Caco-2 (cell line): ENCODE data around the gene CFAP46. TPM values are rescaled to one million over a fixed set of nuclear protein-coding genes. Genes with fewer than 3 reads are reported as not detected.

Experiments
- BruUV-seq: library from RNA; stranded (reverse); fragments of 400-500 nt; replicated peaks from 2 replicates; lab custom pipeline; 2021; lab: Mats Ljungman, UMichigan
- CTCF ChIA-PET: fragments of 300-600 bp; sonication (Branson Sonifier 250); formaldehyde crosslinking; loops from one replicate; lab custom pipeline; 2022; ENCODE audit warnings: antibody characterized with exemption; lab: Charles Lee
- POLR2A ChIA-PET: fragments of 300-600 bp; sonication (Branson Sonifier 250); formaldehyde crosslinking; loops from one replicate; lab custom pipeline; 2022; ENCODE audit warnings: antibody characterized with exemption; lab: Charles Lee
- DNase-seq, 2 experiments: peaks; one replicate each; pipeline versions ENCODE4 v3.0.0 to v3.0.0-alpha.2; 2020 to 2022
- H3K27me3 ChIP-seq: replicated peaks from 2 replicates; pipeline ENCODE4 v1.6.0; 2011; ENCODE audit warnings: low read length; ENCODE audit not compliant: control insufficient read depth, insufficient read depth
- H3K36me3 ChIP-seq: 2 replicates; pipeline ENCODE4 v1.5.1; 2011; ENCODE audit warnings: low read length; ENCODE audit not compliant: control insufficient read depth, insufficient read depth
- H3K4me1 ChIP-seq: fragments of 250-450 bp; sonication (Bioruptor Pico); 2 replicates; pipeline ENCODE4 v1.5.1; 2020; ENCODE audit warnings: mild to moderate bottlenecking
- H3K4me3 ChIP-seq: 2 replicates; pipeline ENCODE4 v1.5.1; 2011; ENCODE audit warnings: low read depth, mild to moderate bottlenecking, control low read depth, low read length
- H3K9me3 ChIP-seq: fragments of 250-450 bp; sonication (Bioruptor Pico); 2 replicates; pipeline ENCODE4 v1.5.1; 2020; ENCODE audit warnings: mild to moderate bottlenecking, moderate library complexity
- H3K27ac Mint-ChIP-seq: one replicate; pipeline ENCODE4 v1.8.0; 2022; ENCODE audit warnings: mixed read lengths; ENCODE audit not compliant: unreplicated experiment
- H3K27me3 Mint-ChIP-seq: one replicate; pipeline ENCODE4 v1.8.0; 2022; ENCODE audit warnings: mixed read lengths; ENCODE audit not compliant: insufficient read depth, unreplicated experiment
- H3K36me3 Mint-ChIP-seq: one replicate; pipeline ENCODE4 v1.8.0; 2022; ENCODE audit warnings: mild to moderate bottlenecking, mixed read lengths; ENCODE audit not compliant: insufficient read depth, unreplicated experiment
- H3K4me1 Mint-ChIP-seq: one replicate; pipeline ENCODE4 v1.8.0; 2022; ENCODE audit warnings: low read depth, mixed read lengths; ENCODE audit not compliant: unreplicated experiment
- H3K4me3 Mint-ChIP-seq: one replicate; pipeline ENCODE4 v1.8.0; 2022; ENCODE audit warnings: mild to moderate bottlenecking, moderate library complexity, mixed read lengths; ENCODE audit not compliant: unreplicated experiment
- H3K9me3 Mint-ChIP-seq: one replicate; pipeline ENCODE4 v1.8.0; 2022; ENCODE audit warnings: mixed read lengths; ENCODE audit not compliant: unreplicated experiment
- CTCF ChIP-seq, 2 experiments: fragments of 200-600 bp in 1 of 2; IDR thresholded peaks; 1 replicate in 1 of 2; 2 replicates in 1 of 2; pipeline versions ENCODE4 v1.5.1 to v1.8.0; 2011 to 2022; ENCODE audit warnings: antibody characterized with exemption in 1 of 2, control low read depth in 1 of 2, inconsistent platforms in 1 of 2, low read depth in 1 of 2, low read length in 1 of 2, mild to moderate bottlenecking in 1 of 2, moderate library complexity in 1 of 2; ENCODE audit not compliant: insufficient read depth in 1 of 2, severe bottlenecking in 1 of 2, unreplicated experiment in 1 of 2
- intact Hi-C: fragments of 100-400 bp; cut with micrococcal nuclease; formaldehyde crosslinking; loops from one replicate; pipeline ENCODE4 v1.10.0; 2022; ENCODE audit not compliant: unreplicated experiment
- total RNA-seq: library from RNA; stranded (reverse); gene quantifications from 2 replicates; pipeline ENCODE4 v1.2.3, GENCODE V29; 2022

CFAP46 gene
- total RNA-seq, 1 experiment from 2014 or later: not detected

DNA sequence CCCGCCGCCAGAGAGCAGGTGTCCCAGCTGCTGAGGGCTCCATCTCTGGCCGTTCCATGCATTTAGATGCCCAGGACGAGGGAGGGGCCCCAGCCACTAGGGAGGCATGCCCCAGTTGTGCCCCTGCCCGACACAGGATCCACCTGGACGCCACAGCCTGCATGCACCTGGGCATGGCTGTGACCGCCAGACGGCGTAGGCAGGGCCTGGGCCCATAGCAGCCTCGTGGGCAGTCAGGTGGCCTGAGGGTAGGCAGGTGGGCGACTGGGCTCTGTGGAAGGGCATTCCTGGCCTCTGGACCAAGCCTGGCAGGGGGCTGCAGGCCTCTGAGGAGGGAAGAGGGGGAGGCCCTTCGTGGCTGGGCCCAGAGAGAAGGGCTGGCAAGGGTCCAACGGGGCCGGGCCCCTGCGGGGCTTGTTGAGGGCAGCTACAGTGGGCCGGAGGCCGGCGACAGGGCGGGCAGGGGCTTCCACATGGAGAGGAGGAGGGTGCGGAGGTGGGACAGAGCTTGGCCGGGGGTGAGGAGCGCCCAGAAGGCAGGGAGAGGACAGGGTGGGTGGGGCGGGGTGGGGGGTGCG, 80.4 kb downstream of the CFAP46 start:
- no TSS peak for BruUV-seq
- intact Hi-C loops: no loop called here
- CTCF ChIA-PET: no interaction called here

GRCh38 chr10:132861116-132861691, 81.2 kb downstream of the CFAP46 start:
- DNase-seq: peak in 1 of 2 experiments; percentile 23
- POLR2A ChIA-PET: no interaction called here

More for the DNA sequence above, 80.4 kb downstream of the CFAP46 start:
- POLR2A ChIA-PET: no interaction called here
- no peaks in the 10 kb centered on the region for H3K4me1 Mint-ChIP-seq
- H3K9me3 ChIP-seq: no peaks in the 10 kb centered on the region
- no peak overlapping the region for H3K4me3 ChIP-seq
- H3K9me3 Mint-ChIP-seq: no peaks in the 10 kb centered on the region
- peak in 1 of 2 experiments; percentile 23 for DNase-seq
- H3K36me3 Mint-ChIP-seq: no peaks in the 10 kb centered on the region
- H3K36me3 ChIP-seq: no peaks in the 10 kb centered on the region
- no peaks in the 10 kb centered on the region for H3K27me3 ChIP-seq
- no peak overlapping the region for H3K27ac Mint-ChIP-seq
- no peaks in the 10 kb centered on the region; the same call in 1 of the 2 replicates for H3K4me1 ChIP-seq
- no peak for TF ChIP-seq CTCF (IDR thresholded peaks at IDR 0.05; ENCODE audit: insufficient read depth in 1 of 2, low read depth in 1 of 2, low read length in 1 of 2, severe bottlenecking in 1 of 2, unreplicated experiment in 1 of 2)
- H3K27me3 Mint-ChIP-seq: peaks cover 7% of the 10 kb centered on the region
- H3K4me3 Mint-ChIP-seq: no peak overlapping the region

GRCh38 chr10:132860532-132860931, 81.8 kb downstream of the CFAP46 start:
- H3K4me3 Mint-ChIP-seq: no peak overlapping the region
- H3K4me3 ChIP-seq: no peak overlapping the region
- no peaks in the 10 kb centered on the region for H3K27me3 ChIP-seq
- no peaks in the 10 kb centered on the region; the same call in 1 of the 2 replicates for H3K4me1 ChIP-seq
- no peaks in the 10 kb centered on the region for H3K36me3 Mint-ChIP-seq
- H3K36me3 ChIP-seq: no peaks in the 10 kb centered on the region; the same call in 1 of the 2 replicates
- BruUV-seq: no TSS peak
- H3K27ac Mint-ChIP-seq: no peak overlapping the region
- POLR2A ChIA-PET: no interaction called here
- H3K9me3 ChIP-seq: no peaks in the 10 kb centered on the region
- DNase-seq: peak in 1 of 2 experiments; percentile 25
- H3K4me1 Mint-ChIP-seq: no peaks in the 10 kb centered on the region
- CTCF ChIA-PET: no interaction called here
- intact Hi-C loops: no loop called here
- peaks cover 13% of the 10 kb centered on the region for H3K27me3 Mint-ChIP-seq
- H3K9me3 Mint-ChIP-seq: no peaks in the 10 kb centered on the region
- no peak for TF ChIP-seq CTCF (IDR thresholded peaks at IDR 0.05; ENCODE audit: insufficient read depth in 1 of 2, low read depth in 1 of 2, low read length in 1 of 2, severe bottlenecking in 1 of 2, unreplicated experiment in 1 of 2)

More at GRCh38 chr10:132861116-132861691, 81.2 kb downstream of the CFAP46 start:
- Histone ChIP-seq H3K36me3 (no peaks in the 10 kb centered on the region; the same call in 1 of the 2 replicates), H3K4me1 (no peaks in the 10 kb centered on the region; the same call in 1 of the 2 replicates), H3K4me3 (no peak overlapping the region), H3K9me3 (no peaks in the 10 kb centered on the region), H3K27me3 (no peaks in the 10 kb centered on the region)
- no TSS peak for BruUV-seq
- Mint-ChIP-seq H3K4me1 (no peaks in the 10 kb centered on the region), H3K9me3 (no peaks in the 10 kb centered on the region), H3K27me3 (peaks cover 11% of the 10 kb centered on the region), H3K27ac (no peak overlapping the region), H3K4me3 (no peak overlapping the region), H3K36me3 (no peaks in the 10 kb centered on the region)
- CTCF ChIA-PET: no interaction called here
- TF ChIP-seq CTCF (IDR thresholded peaks at IDR 0.05; ENCODE audit: insufficient read depth in 1 of 2, low read depth in 1 of 2, low read length in 1 of 2, severe bottlenecking in 1 of 2, unreplicated experiment in 1 of 2): no peak
- intact Hi-C loops: no loop called here
